T follicular helper cell (primary cell): ENCODE results near the gene UMPS.
"Not testable (repeated sequence)": the region's sequence is repeated elsewhere in the genome, so short reads cannot be mapped to it uniquely, and the experiment has no call there.

Source experiments
- DNase-seq: peaks from one replicate; pipeline ENCODE4 v3.0.0-alpha.2; 2020; ENCODE audit warnings: low read depth

Gene UMPS

GRCh38 chr3:124780356-124780755 is 50.1 kb downstream of the UMPS start:
- no peak for DNase-seq

- DNase-seq = no peak
Observed at GRCh38 chr3:124780761-124781475, 50.7 kb downstream of the UMPS start.

- DNase-seq = no peak
Observed at GRCh38 chr3:124781476-124782376, 51.5 kb downstream of the UMPS start.

- DNase-seq = not testable (repeated sequence)
Observed at GRCh38 chr3:124782377-124782712, 52.1 kb downstream of the UMPS start.

- DNase-seq = no peak
Observed at GRCh38 chr3:124783696-124784095, 53.4 kb downstream of the UMPS start.

GRCh38 chr3:124784686-124785382 is 54.6 kb downstream of the UMPS start:
- DNase-seq = no peak

GRCh38 chr3:124785973-124786372 is 55.7 kb downstream of the UMPS start:
- no peak for DNase-seq

- DNase-seq = no peak
Observed at GRCh38 chr3:124786511-124787241, 56.4 kb downstream of the UMPS start.

GRCh38 chr3:124787476-124788195 is 57.4 kb downstream of the UMPS start:
- no peak for DNase-seq

- no peak for DNase-seq
Observed at GRCh38 chr3:124788254-124788745, 58.0 kb downstream of the UMPS start.

GRCh38 chr3:124789103-124789502 is 58.9 kb downstream of the UMPS start:
- DNase-seq = not testable (repeated sequence)

GRCh38 chr3:124791142-124791541 is 60.9 kb downstream of the UMPS start:
- DNase-seq = no peak

GRCh38 chr3:124791639-124792151 is 61.4 kb downstream of the UMPS start:
- no peak for DNase-seq

GRCh38 chr3:124792341-124793040 is 62.2 kb downstream of the UMPS start:
- no peak for DNase-seq

- no peak for DNase-seq
Observed at GRCh38 chr3:124793054-124793739, 62.9 kb downstream of the UMPS start.

GRCh38 chr3:124796477-124796876 is 66.2 kb downstream of the UMPS start:
- no peak for DNase-seq

- DNase-seq = no peak
Observed at GRCh38 chr3:124797426-124797945, 67.2 kb downstream of the UMPS start.
